Right atrium auricular region (tissue), 2 donors: Measurements from ENCODE around the gene NACC2. TPM values are rescaled to one million over a fixed set of nuclear protein-coding genes. Genes with fewer than 3 reads are reported as not detected.

Experiments
- DNase-seq: peaks from one replicate; pipeline ENCODE4 v3.0.0-alpha.2; 2019; ENCODE audit warnings: low spot score
- H3K27ac ChIP-seq, 2 donors: fragments of 200-600 bp; sonication (generic); 1 replicate in 1 of 2; 2 replicates in 1 of 2; pipeline ENCODE4 v1.5.1; 2016 to 2019
- H3K27me3 ChIP-seq, 2 donors: fragments of 200-600 bp; sonication (generic); one replicate each; pipeline versions ENCODE4 v1.5.1 to v1.6.0; 2017 to 2019
- H3K36me3 ChIP-seq: fragments of 200-600 bp; sonication (generic); one replicate; pipeline ENCODE4 v1.5.1; 2016
- H3K4me1 ChIP-seq, 2 donors: fragments of 200-600 bp; sonication (generic); one replicate each; pipeline versions ENCODE4 v1.5.1 to v1.6.0; 2017 to 2019
- H3K4me3 ChIP-seq, 2 donors: fragments of 200-600 bp; sonication (generic); 1 replicate in 1 of 2; 2 replicates in 1 of 2; pipeline ENCODE4 v1.5.1; 2017 to 2019; ENCODE audit warnings: mild to moderate bottlenecking in 1 of 2, moderate library complexity in 1 of 2
- H3K9me3 ChIP-seq, 2 donors: fragments of 200-600 bp; sonication (generic); one replicate each; pipeline ENCODE4 v1.5.1; 2019
- CTCF ChIP-seq, 2 donors: fragments of 200-600 bp; sonication (generic); IDR thresholded peaks; one replicate each; pipeline ENCODE4 v1.5.1; 2019; ENCODE audit warnings: antibody characterized with exemption in 2 of 2
- total RNA-seq, 2 donors: library from RNA; depleted of rRNA; stranded (reverse); fragments of >200 nt; gene quantifications; one replicate each; pipeline ENCODE4 v1.1.0, GENCODE V29; 2016

Gene NACC2
- total RNA-seq, 2 donors from 2014 or later, result 49.1 to 55.5 TPM

GRCh38 chr9:136090768-136091581, 4.1 kb downstream of the NACC2 start:
- Histone ChIP-seq H3K9me3 (no peaks in the 10 kb centered on the region), H3K27ac (peak overlapping the region; percentile 90 to 99), H3K36me3 (no peaks in the 10 kb centered on the region), H3K27me3 (no peaks in the 10 kb centered on the region), H3K4me1 (peaks cover 0 to 85% of the 10 kb centered on the region in 2 donors), H3K4me3 (peak overlapping the region in 1 of 2 donors; percentile 16)
- no peak for TF ChIP-seq CTCF (IDR thresholded peaks at IDR 0.05)
- DNase-seq, result no peak

- DNase-seq, result no peak
- Histone ChIP-seq H3K27me3 (no peaks in the 10 kb centered on the region), H3K9me3 (no peaks in the 10 kb centered on the region), H3K4me1 (peaks cover 0 to 90% of the 10 kb centered on the region in 2 donors), H3K36me3 (no peaks in the 10 kb centered on the region), H3K27ac (peak overlapping the region; percentile 90 to 99), H3K4me3 (no peak overlapping the region)
- no peak for TF ChIP-seq CTCF (IDR thresholded peaks at IDR 0.05)
Observed at GRCh38 chr9:136090056-136090735, 4.9 kb downstream of the NACC2 start.

GRCh38 chr9:136089697-136090045, 5.4 kb downstream of the NACC2 start:
- no peaks in the 10 kb centered on the region for H3K27me3 ChIP-seq
- peak overlapping the region; percentile 90 to 99 for H3K27ac ChIP-seq
- peak; percentile 46 to 58 for TF ChIP-seq CTCF (IDR thresholded peaks at IDR 0.05)
- H3K36me3 ChIP-seq, result no peaks in the 10 kb centered on the region
- no peak for DNase-seq
- H3K9me3 ChIP-seq, result no peaks in the 10 kb centered on the region
- H3K4me1 ChIP-seq, result peaks cover 0 to 91% of the 10 kb centered on the region in 2 donors
- H3K4me3 ChIP-seq, result no peak overlapping the region

GRCh38 chr9:136088939-136089696, 6.0 kb downstream of the NACC2 start:
- no peak for TF ChIP-seq CTCF (IDR thresholded peaks at IDR 0.05)
- H3K4me3 ChIP-seq, result no peak overlapping the region
- H3K27me3 ChIP-seq, result no peaks in the 10 kb centered on the region
- no peak for DNase-seq
- peak overlapping the region; percentile 90 to 99 for H3K27ac ChIP-seq
- peaks cover 0 to 90% of the 10 kb centered on the region in 2 donors for H3K4me1 ChIP-seq
- no peaks in the 10 kb centered on the region for H3K36me3 ChIP-seq
- no peaks in the 10 kb centered on the region for H3K9me3 ChIP-seq

GRCh38 chr9:136088481-136088938, 6.6 kb downstream of the NACC2 start:
- DNase-seq, result no peak
- no peak for TF ChIP-seq CTCF (IDR thresholded peaks at IDR 0.05)
- Histone ChIP-seq H3K36me3 (no peaks in the 10 kb centered on the region), H3K9me3 (no peaks in the 10 kb centered on the region), H3K4me3 (no peak overlapping the region), H3K27me3 (no peaks in the 10 kb centered on the region), H3K27ac (peak overlapping the region; percentile 90 to 99), H3K4me1 (peaks cover 0 to 84% of the 10 kb centered on the region in 2 donors)
